AG10803 (cell line): ENCODE data around the gene NUS1.
"Not testable (repeated sequence)": the region's sequence is repeated elsewhere in the genome, so short reads cannot be mapped to it uniquely, and the experiment has no call there.

ENCODE experiments used
- DNase-seq: peaks from one replicate; pipeline ENCODE4 v3.0.0; 2010; ENCODE audit warnings: low read depth
- H3K4me3 ChIP-seq: 2 replicates; pipeline ENCODE4 v1.5.1; 2011; ENCODE audit warnings: mild to moderate bottlenecking, low read length, control low read depth
- TF ChIP-seq, protein P1 (sequence below): conservative IDR thresholded peaks from 2 replicates; pipeline ENCODE4 v1.5.1; 2011; ENCODE audit warnings: mild to moderate bottlenecking, low read length, control low read depth, inconsistent platforms

The NUS1 gene

DNA sequence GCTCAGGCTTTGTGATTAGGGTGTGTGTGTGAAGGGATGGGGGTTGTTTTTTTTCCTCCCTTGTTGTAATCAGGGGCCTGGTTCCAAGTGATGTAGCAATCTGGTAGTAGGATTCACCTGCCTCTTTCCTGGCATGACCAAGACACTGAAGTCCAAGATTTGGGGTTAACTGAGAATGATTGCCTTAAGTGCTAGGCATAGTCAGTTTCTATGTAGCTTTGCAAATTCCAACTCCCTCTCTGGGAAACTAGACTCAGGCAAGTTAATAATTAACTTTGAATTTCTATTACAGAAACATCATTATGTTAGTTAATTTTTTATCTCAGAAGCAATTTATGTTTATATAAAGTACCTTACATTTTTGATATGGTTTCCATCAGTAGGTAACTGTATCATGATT lies 43.6 kb downstream of the NUS1 start:
- no peak overlapping the region for H3K4me3 ChIP-seq
- TF ChIP-seq, protein P1, sequence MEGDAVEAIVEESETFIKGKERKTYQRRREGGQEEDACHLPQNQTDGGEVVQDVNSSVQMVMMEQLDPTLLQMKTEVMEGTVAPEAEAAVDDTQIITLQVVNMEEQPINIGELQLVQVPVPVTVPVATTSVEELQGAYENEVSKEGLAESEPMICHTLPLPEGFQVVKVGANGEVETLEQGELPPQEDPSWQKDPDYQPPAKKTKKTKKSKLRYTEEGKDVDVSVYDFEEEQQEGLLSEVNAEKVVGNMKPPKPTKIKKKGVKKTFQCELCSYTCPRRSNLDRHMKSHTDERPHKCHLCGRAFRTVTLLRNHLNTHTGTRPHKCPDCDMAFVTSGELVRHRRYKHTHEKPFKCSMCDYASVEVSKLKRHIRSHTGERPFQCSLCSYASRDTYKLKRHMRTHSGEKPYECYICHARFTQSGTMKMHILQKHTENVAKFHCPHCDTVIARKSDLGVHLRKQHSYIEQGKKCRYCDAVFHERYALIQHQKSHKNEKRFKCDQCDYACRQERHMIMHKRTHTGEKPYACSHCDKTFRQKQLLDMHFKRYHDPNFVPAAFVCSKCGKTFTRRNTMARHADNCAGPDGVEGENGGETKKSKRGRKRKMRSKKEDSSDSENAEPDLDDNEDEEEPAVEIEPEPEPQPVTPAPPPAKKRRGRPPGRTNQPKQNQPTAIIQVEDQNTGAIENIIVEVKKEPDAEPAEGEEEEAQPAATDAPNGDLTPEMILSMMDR: no peak
- no peak for DNase-seq

DNA sequence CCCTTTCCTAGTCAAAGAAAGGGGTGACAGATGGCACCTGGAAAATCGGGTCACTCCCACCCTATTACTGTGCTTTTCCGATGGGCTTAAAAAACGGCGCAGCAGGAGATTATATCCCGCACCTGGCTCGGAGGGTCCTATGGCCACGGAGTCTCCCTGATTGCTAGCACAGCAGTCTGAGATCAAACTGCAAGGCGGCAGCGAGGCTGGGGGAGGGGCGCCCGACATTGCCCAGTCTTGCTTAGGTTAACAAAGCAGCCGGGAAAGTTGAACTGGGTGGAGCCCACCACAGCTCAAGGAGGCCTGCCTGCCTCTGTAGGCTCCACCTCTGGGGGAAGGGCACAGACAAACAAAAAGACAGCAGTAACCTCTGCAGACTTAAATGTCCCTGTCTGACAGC lies 46.3 kb downstream of the NUS1 start:
- not testable (repeated sequence) for DNase-seq, H3K4me3 ChIP-seq

DNA sequence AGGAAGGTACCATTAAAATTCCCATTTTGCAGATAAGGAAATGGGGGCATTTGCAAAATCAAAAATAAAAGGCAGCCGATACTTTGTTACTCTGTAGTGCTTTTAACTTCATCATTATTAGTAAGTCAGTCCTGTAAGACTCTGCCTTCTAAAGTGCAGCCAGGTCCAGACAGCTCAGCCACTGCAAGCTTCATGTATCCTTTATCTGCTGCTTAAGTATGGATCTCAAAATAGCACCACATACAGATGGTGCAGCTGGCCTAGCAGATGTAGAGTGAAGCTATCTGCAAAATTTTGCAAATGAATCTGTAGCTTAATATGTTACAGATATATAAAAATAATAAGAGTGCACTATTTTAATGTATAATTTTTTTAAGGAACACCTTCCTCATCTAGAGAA lies 53.4 kb downstream of the NUS1 start:
- DNase-seq: no peak
- TF ChIP-seq, protein P1: no peak
- no peak overlapping the region for H3K4me3 ChIP-seq

DNA sequence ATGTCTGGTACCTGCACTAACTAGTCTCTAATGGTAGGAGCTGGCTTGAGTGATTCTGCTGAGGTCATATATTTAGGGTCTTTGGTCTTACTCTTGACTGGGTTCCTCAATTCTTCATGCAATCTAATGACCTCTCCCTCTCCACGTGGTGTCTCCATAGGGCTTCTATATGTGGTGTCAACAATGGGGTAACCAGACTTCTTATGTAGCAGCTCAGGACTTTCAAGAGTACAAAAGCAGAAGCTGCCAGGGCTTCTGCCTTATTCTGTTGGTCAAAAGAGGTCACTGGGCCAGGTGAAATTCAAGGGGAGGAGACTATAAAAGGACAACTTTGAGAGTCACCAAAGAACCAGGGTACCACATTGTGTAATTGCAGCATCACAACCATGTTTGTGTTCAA lies 54.3 kb downstream of the NUS1 start:
- no peak overlapping the region for H3K4me3 ChIP-seq
- TF ChIP-seq, protein P1: no peak
- DNase-seq: no peak

DNA sequence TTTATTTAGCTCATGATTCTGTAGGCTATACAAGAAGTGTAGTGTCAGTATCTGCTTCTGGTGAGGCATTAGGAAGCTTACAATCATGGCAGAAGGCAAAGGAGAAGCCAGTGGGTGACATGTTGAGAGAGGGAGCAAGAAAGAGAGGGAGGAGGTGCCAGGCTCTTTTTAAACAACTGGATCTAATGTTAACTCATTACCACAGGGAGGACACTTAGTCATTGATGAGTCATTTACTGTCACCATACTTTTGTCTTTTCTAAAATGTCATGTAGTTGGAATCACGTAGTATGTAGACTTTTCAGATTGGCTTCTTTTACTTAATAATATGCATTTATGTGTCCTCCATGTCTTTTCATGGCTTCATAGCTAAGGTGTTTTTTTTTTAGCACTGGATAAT lies 58.1 kb downstream of the NUS1 start:
- no peak overlapping the region for H3K4me3 ChIP-seq
- TF ChIP-seq, protein P1: no peak
- DNase-seq: no peak

DNA sequence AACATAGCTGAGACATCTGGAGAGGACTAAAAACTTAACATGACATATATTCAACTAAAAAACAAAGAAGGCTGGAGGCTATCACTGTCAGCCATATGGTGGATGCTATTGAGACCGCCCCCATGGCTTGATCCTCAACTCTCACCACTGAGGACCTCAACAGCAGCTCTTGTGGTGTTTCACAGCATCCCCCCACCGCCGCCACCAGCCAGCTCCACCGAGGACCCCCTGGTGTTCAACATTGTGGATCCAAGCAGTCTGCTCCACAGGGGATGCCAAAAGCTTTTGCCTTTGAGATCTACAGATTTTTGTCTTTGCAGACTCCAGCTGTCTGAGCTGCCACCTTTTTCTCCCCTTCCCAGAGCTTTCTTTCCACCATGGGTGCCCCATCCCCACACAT lies 64.6 kb downstream of the NUS1 start:
- TF ChIP-seq, protein P1: no peak
- no peak for DNase-seq
- no peak overlapping the region for H3K4me3 ChIP-seq

DNA sequence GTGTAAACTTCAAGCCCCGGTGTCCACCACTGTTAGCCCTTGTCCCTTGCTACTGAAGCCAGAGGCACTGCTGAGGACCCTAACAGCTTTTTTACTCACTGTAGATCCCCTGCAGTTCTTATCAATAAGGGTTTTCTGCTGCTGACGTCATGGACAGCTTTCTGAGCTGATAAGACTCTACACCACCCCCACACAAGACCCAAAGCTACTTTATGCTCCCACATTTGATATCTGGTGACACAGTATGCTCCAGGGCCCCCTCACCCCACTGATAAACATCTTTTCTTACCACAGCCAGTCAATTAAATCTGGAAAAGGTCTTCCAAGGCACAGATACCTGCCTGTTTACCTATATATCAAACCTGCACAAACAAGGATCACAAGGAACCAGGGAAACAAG lies 65.3 kb downstream of the NUS1 start:
- TF ChIP-seq, protein P1: no peak
- DNase-seq: no peak
- H3K4me3 ChIP-seq: no peak overlapping the region

DNA sequence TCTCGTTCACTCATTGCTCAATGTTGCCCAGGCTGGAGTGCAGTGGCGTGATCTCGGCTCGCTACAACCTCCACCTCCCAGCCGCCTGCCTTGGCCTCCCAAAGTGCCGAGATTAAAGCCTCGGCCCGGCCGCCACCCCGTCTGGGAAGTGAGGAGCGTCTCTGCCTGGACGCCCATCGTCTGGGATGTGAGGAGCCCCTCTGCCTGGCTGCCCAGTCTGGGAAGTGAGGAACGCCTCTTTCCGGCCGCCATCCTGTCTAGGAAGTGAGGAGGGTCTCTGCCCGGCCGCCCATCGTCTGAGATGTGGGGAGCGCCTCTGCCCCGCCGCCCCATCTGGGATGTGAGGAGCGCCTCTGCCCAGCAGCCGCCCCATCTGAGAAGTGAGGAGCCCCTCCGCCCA lies 75.4 kb downstream of the NUS1 start:
- not testable (repeated sequence) for DNase-seq, H3K4me3 ChIP-seq
